Ovary (tissue), 3 donors: ENCODE results near the gene TNFAIP6.

Experiments
- CTCF ChIP-seq, 3 donors: fragments of 450-650 bp in 2 of 3; fragments of 200-600 bp in 1 of 3; IDR thresholded peaks; one replicate each; pipeline versions ENCODE4 v1.5.1 to v1.8.0; 2016 to 2022; ENCODE audit warnings: antibody characterized with exemption in 3 of 3, mild to moderate bottlenecking in 1 of 3
- POLR2A ChIP-seq: fragments of 450-650 bp; IDR thresholded peaks from one replicate; pipeline ENCODE4 v1.6.1; 2017; ENCODE audit warnings: antibody characterized with exemption, mild to moderate bottlenecking, moderate library complexity
- donor health status: DM: no; HTN: no; CAD: no.

DNA sequence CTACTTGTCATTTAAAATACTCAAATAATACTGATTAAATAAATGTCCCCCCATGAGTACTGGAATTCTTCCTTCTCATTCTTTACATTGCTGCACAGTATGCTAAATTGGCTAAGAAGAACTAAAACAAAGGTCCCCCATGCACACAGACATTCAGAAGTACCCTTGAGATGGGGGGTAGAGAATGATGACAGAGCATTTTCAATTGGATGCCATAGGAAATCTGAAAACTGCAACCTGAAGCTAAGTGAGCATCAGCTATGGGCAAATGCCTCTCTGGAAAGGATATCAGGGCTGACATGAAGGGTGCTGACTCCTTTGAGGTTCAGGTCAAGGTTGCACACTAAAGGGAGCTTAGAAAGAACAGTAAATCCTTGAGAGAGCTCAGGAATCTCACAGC, 10.1 kb upstream of the TNFAIP6 start:
- TF ChIP-seq POLR2A (no peak), CTCF (IDR thresholded peaks at IDR 0.05) (no peak)
